22Rv1 (cell line): Measurements from ENCODE around the gene ALDH5A1.

Experiments
- H3K27ac ChIP-seq: fragments of 450-650 bp; 2 replicates; pipeline ENCODE4 v1.5.1; 2017
- ZFX ChIP-seq: fragments of 450-650 bp; IDR thresholded peaks from 2 replicates; pipeline ENCODE4 v1.6.1; 2017; ENCODE audit warnings: antibody characterized with exemption, borderline replicate concordance
- TF ChIP-seq, protein P1 (sequence below): fragments of 450-650 bp; IDR thresholded peaks from 2 replicates; pipeline ENCODE4 v1.5.1; 2017; ENCODE audit warnings: mild to moderate bottlenecking

The ALDH5A1 gene

DNA sequence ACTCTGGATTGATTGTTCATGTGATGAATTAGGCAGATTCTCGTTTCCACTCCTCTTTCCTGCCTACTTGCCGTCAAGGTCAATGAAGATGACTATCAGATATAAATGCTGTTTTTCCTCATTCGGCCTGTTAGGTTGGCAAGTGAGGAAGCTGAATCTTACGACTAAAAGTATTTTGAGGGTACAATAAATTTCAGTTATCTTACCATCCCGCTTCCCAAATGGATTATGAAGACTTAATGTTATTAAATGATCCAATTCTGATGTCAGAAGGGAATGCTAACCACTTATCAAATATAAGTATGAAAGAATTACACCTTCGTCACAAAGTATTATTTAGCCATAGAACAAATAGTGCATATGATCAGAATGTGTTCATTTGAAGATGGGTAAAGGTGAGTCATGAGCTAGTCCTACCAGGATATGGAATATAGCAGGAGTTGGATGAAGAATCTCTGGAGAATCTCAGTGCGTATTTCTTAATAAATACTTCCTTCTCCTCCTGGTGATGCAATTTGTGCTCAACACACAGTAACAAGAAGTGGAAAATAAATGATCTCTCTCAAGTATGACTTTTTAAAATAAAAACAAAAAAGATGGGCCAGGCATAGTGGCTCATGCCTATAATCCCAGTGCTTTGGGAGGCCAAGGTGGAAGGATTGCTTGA, 10.0 kb upstream of the ALDH5A1 start:
- TF ChIP-seq, protein P1, sequence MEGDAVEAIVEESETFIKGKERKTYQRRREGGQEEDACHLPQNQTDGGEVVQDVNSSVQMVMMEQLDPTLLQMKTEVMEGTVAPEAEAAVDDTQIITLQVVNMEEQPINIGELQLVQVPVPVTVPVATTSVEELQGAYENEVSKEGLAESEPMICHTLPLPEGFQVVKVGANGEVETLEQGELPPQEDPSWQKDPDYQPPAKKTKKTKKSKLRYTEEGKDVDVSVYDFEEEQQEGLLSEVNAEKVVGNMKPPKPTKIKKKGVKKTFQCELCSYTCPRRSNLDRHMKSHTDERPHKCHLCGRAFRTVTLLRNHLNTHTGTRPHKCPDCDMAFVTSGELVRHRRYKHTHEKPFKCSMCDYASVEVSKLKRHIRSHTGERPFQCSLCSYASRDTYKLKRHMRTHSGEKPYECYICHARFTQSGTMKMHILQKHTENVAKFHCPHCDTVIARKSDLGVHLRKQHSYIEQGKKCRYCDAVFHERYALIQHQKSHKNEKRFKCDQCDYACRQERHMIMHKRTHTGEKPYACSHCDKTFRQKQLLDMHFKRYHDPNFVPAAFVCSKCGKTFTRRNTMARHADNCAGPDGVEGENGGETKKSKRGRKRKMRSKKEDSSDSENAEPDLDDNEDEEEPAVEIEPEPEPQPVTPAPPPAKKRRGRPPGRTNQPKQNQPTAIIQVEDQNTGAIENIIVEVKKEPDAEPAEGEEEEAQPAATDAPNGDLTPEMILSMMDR, result no peak
- no peak for TF ChIP-seq ZFX

DNA sequence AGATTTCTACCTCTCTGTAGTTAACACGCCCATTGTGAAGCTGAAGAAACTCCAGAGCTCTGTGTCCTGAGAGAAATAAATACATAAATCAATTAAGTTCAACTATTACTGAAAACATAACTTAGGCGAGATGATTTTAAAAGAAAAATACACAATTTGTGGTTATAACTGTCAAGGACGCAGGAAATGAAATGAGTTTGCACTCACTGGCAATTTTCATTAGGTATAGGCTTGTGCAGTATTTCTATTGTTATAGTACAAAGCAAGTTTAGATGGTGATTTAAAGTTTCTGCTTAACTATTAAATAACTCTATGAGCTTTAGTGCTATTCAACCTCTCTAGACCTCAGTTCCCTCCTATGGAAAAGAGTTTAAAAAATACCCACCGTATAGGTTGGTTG, 8.7 kb upstream of the ALDH5A1 start:
- no peak overlapping the region for H3K27ac ChIP-seq
- TF ChIP-seq, protein P1, result no peak
- TF ChIP-seq ZFX, result no peak

More for the DNA sequence above, 10.0 kb upstream of the ALDH5A1 start:
- no peak overlapping the region for H3K27ac ChIP-seq

DNA sequence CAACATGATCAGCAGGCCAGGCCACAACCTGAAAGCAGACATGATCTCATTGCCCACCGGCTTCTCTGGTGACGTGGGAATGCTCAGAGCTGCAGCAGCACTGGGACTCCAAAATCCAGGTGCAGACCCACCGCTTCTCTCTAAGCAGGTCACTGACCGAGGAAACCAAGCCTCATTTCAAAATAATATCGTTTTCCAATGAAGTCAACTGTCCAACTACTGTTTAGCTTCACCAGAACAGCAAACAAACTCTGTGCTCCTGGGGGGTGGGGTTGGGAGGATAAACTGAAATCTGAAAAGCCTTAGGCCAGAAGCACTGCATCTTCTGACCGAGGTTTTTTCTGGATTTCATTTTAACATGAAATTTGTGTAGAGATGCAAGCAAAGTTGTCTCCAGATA, 5.3 kb upstream of the ALDH5A1 start, which contains the start of gene GPLD1:
GPLD1 (minus strand) TSS at position 109 of the 400 bp plus-strand sequence; CDS start at position 42, 67 bp downstream.
- peak within 1 kb of the TSS; percentile 60 for H3K27ac ChIP-seq
- TF ChIP-seq, protein P1, result no peak
- TF ChIP-seq ZFX, result no peak

DNA sequence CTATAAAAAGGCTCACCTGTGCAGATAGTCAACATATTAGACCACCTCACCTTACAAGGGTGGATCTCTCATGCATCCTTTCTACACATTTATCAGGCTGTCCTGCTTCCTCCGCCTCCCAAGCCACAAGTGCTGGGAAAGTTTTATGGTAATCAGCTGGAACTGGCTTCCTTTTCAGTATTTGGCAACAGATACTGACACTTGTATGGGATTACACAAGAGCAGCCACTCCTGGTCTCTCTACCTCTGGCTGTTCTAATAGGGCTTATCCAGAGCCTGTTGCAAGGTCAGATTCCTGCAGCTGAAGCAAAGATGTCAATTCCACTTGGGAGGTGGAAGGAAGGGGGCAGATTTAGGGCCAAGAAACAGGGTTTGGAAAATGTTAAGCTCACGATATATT, 4.9 kb upstream of the ALDH5A1 start:
- TF ChIP-seq ZFX, result no peak
- TF ChIP-seq, protein P1, result no peak
- H3K27ac ChIP-seq, result peak overlapping the region; percentile 60

DNA sequence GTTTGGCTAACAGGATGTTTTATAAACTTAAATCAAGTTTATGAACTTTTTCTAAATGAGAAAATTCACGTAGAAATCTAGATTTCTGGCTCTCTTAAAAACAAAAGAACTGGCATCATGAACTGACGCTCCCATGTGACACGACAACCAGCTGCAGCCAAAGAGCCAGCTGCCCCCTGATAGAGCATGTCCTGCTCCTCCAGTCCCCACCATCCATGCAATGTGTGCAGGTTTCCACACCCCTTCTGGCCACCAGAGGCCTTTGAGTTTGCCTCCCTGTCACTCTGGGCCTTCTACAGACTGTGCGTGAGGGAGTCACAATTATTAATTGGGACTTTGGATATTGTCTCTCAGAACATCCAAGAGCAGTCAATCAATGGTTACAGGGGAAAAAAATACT, 3.8 kb upstream of the ALDH5A1 start:
- H3K27ac ChIP-seq, result no peak overlapping the region
- TF ChIP-seq ZFX, result no peak
- TF ChIP-seq, protein P1, result no peak

DNA sequence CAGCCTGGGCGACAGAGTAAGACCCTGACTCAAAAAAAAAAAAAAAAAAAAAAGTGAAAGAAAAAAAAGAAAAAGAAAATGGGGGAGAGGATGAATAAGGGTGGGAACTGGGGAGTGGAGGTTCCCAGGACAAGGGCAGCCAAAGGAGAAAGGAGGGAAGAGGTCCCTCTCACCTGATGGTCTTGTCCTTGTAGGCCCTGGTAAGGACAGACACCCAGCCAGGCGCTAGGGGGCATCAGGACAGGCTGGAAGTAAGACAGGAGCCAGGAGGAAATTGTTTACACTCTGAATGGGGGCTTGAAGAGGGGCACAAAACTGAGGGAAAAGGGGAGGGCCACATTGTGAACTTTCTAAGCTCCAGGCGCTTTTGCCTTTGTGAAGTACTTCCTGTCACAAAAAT, 2.3 kb upstream of the ALDH5A1 start:
- no peak overlapping the region for H3K27ac ChIP-seq
- no peak for TF ChIP-seq ZFX
- TF ChIP-seq, protein P1, result peak; percentile 36

GRCh38 chr6:24493945-24494820, 586 bp upstream of the ALDH5A1 start:
- H3K27ac ChIP-seq, result peak overlapping the region; percentile 64

More at GRCh38 chr6:24493945-24494820, 586 bp upstream of the ALDH5A1 start:
- TF ChIP-seq, protein P1, result no peak
- no peak for TF ChIP-seq ZFX
